Liver (tissue), 3 donors: ENCODE results near the gene CCDC178.

ENCODE experiments used
- EGR1 ChIP-seq, 2 donors: IDR thresholded peaks; 2 replicates each; pipeline ENCODE4 v1.6.1; 2016 to 2018; ENCODE audit warnings: antibody characterized with exemption in 2 of 2, low read depth in 2 of 2
- FOXA2 ChIP-seq: IDR thresholded peaks from 2 replicates; pipeline ENCODE4 v1.6.1; 2016; ENCODE audit warnings: antibody characterized with exemption
- GABPA ChIP-seq, 2 donors: IDR thresholded peaks in 1 of 2; conservative IDR thresholded peaks in 1 of 2; 2 replicates each; pipeline ENCODE4 v1.6.1; 2016; ENCODE audit warnings: antibody characterized with exemption in 2 of 2, mild to moderate bottlenecking in 1 of 2, moderate library complexity in 1 of 2
- HNF4G ChIP-seq: IDR thresholded peaks from 2 replicates; pipeline ENCODE4 v1.6.1; 2016; ENCODE audit warnings: antibody characterized with exemption
- RAD21 ChIP-seq, 2 donors: IDR thresholded peaks; 2 replicates each; pipeline ENCODE4 v1.6.1; 2016; ENCODE audit warnings: antibody characterized with exemption in 2 of 2, mild to moderate bottlenecking in 2 of 2
- RXRA ChIP-seq, 2 donors: IDR thresholded peaks; 2 replicates each; pipeline ENCODE4 v1.6.1; 2017 to 2018; ENCODE audit warnings: antibody characterized with exemption in 2 of 2, mild to moderate bottlenecking in 1 of 2
- SP1 ChIP-seq: IDR thresholded peaks from 2 replicates; pipeline ENCODE4 v1.6.1; 2018; ENCODE audit warnings: antibody characterized with exemption, mild to moderate bottlenecking
- TAF1 ChIP-seq: conservative IDR thresholded peaks from 2 replicates; pipeline ENCODE4 v1.6.1; 2016; ENCODE audit warnings: antibody characterized with exemption, mild to moderate bottlenecking
- YY1 ChIP-seq: IDR thresholded peaks from 2 replicates; pipeline ENCODE4 v1.6.1; 2016; ENCODE audit warnings: antibody characterized with exemption, mild to moderate bottlenecking
- TF ChIP-seq, protein P1 (sequence below): fragments of 150-350 bp; IDR thresholded peaks from 2 replicates; pipeline ENCODE4 v1.5.1; 2017; ENCODE audit warnings: improper control_type of control experiment, low read depth, low read length; ENCODE audit not compliant: missing input control
- TF ChIP-seq, protein P2 (sequence below): IDR thresholded peaks from 2 replicates; pipeline ENCODE4 v1.6.1; 2016; ENCODE audit warnings: antibody characterized with exemption
- TF ChIP-seq, protein P3 (sequence below): IDR thresholded peaks from 2 replicates; pipeline ENCODE4 v1.6.1; 2016; ENCODE audit warnings: antibody characterized with exemption, mild to moderate bottlenecking
- TF ChIP-seq, protein P4 (sequence below): IDR thresholded peaks from 2 replicates; pipeline ENCODE4 v1.6.1; 2016; ENCODE audit warnings: antibody characterized with exemption
- donor health status: healthy.
- donor health status: healthy.

GRCh38 chr18:33269223-33269622, 171.3 kb downstream of the CCDC178 start:
- TF ChIP-seq, protein P1, sequence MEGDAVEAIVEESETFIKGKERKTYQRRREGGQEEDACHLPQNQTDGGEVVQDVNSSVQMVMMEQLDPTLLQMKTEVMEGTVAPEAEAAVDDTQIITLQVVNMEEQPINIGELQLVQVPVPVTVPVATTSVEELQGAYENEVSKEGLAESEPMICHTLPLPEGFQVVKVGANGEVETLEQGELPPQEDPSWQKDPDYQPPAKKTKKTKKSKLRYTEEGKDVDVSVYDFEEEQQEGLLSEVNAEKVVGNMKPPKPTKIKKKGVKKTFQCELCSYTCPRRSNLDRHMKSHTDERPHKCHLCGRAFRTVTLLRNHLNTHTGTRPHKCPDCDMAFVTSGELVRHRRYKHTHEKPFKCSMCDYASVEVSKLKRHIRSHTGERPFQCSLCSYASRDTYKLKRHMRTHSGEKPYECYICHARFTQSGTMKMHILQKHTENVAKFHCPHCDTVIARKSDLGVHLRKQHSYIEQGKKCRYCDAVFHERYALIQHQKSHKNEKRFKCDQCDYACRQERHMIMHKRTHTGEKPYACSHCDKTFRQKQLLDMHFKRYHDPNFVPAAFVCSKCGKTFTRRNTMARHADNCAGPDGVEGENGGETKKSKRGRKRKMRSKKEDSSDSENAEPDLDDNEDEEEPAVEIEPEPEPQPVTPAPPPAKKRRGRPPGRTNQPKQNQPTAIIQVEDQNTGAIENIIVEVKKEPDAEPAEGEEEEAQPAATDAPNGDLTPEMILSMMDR, result no peak
- no peak for TF ChIP-seq SP1
- no peak for TF ChIP-seq GABPA (IDR thresholded peaks at IDR 0.05 in 1 of 2, conservative IDR thresholded peaks at IDR 0.05 in 1 of 2)
- TF ChIP-seq, protein P2, sequence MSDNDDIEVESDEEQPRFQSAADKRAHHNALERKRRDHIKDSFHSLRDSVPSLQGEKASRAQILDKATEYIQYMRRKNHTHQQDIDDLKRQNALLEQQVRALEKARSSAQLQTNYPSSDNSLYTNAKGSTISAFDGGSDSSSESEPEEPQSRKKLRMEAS, result no peak
- no peak for TF ChIP-seq YY1
- TF ChIP-seq TAF1, result no peak
- TF ChIP-seq RXRA (IDR thresholded peaks at IDR 0.05), result no peak
- TF ChIP-seq, protein P3, sequence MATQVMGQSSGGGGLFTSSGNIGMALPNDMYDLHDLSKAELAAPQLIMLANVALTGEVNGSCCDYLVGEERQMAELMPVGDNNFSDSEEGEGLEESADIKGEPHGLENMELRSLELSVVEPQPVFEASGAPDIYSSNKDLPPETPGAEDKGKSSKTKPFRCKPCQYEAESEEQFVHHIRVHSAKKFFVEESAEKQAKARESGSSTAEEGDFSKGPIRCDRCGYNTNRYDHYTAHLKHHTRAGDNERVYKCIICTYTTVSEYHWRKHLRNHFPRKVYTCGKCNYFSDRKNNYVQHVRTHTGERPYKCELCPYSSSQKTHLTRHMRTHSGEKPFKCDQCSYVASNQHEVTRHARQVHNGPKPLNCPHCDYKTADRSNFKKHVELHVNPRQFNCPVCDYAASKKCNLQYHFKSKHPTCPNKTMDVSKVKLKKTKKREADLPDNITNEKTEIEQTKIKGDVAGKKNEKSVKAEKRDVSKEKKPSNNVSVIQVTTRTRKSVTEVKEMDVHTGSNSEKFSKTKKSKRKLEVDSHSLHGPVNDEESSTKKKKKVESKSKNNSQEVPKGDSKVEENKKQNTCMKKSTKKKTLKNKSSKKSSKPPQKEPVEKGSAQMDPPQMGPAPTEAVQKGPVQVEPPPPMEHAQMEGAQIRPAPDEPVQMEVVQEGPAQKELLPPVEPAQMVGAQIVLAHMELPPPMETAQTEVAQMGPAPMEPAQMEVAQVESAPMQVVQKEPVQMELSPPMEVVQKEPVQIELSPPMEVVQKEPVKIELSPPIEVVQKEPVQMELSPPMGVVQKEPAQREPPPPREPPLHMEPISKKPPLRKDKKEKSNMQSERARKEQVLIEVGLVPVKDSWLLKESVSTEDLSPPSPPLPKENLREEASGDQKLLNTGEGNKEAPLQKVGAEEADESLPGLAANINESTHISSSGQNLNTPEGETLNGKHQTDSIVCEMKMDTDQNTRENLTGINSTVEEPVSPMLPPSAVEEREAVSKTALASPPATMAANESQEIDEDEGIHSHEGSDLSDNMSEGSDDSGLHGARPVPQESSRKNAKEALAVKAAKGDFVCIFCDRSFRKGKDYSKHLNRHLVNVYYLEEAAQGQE, result no peak
- TF ChIP-seq HNF4G, result no peak
- no peak for TF ChIP-seq RAD21 (IDR thresholded peaks at IDR 0.05)
- no peak for TF ChIP-seq EGR1 (IDR thresholded peaks at IDR 0.05; ENCODE audit: low read depth in 2 of 2)
- TF ChIP-seq FOXA2, result no peak
- TF ChIP-seq, protein P4, sequence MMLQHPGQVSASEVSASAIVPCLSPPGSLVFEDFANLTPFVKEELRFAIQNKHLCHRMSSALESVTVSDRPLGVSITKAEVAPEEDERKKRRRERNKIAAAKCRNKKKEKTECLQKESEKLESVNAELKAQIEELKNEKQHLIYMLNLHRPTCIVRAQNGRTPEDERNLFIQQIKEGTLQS, result no peak
